Liver (tissue), 3 donors: ENCODE results near the gene FRG2.
"Not testable (repeated sequence)": the region's sequence is repeated elsewhere in the genome, so short reads cannot be mapped to it uniquely, and the experiment has no call there.

Experiments
- ATF3 ChIP-seq: IDR thresholded peaks from 2 replicates; pipeline ENCODE4 v1.6.1; 2016; ENCODE audit warnings: antibody characterized with exemption
- CTCF ChIP-seq: fragments of 150-350 bp; IDR thresholded peaks from 2 replicates; pipeline ENCODE4 v1.5.1; 2017; ENCODE audit warnings: improper control_type of control experiment, low read depth, low read length; ENCODE audit not compliant: missing input control
- EGR1 ChIP-seq, 2 donors: IDR thresholded peaks; 2 replicates each; pipeline ENCODE4 v1.6.1; 2016 to 2018; ENCODE audit warnings: antibody characterized with exemption in 2 of 2, low read depth in 2 of 2
- FOXA1 ChIP-seq: IDR thresholded peaks from 2 replicates; pipeline ENCODE4 v1.6.1; 2016; ENCODE audit warnings: antibody characterized with exemption
- GABPA ChIP-seq, 2 donors: IDR thresholded peaks in 1 of 2; conservative IDR thresholded peaks in 1 of 2; 2 replicates each; pipeline ENCODE4 v1.6.1; 2016; ENCODE audit warnings: antibody characterized with exemption in 2 of 2, mild to moderate bottlenecking in 1 of 2, moderate library complexity in 1 of 2
- TAF1 ChIP-seq: conservative IDR thresholded peaks from 2 replicates; pipeline ENCODE4 v1.6.1; 2016; ENCODE audit warnings: antibody characterized with exemption, mild to moderate bottlenecking
- ZBTB33 ChIP-seq: IDR thresholded peaks from 2 replicates; pipeline ENCODE4 v1.6.1; 2016; ENCODE audit warnings: antibody characterized with exemption
- TF ChIP-seq, protein P1 (sequence below): IDR thresholded peaks from 2 replicates; pipeline ENCODE4 v1.6.1; 2016; ENCODE audit warnings: antibody characterized with exemption
- TF ChIP-seq, protein P2 (sequence below): IDR thresholded peaks from 2 replicates; pipeline ENCODE4 v1.6.1; 2016; ENCODE audit warnings: antibody characterized with exemption, mild to moderate bottlenecking
- donor health status: healthy.
- donor health status: healthy.

- not testable (repeated sequence) for TF ChIP-seq CTCF; EGR1 (IDR thresholded peaks at IDR 0.05; ENCODE audit: low read depth in 2 of 2); ATF3; TAF1; ZBTB33; GABPA (IDR thresholded peaks at IDR 0.05 in 1 of 2, conservative IDR thresholded peaks at IDR 0.05 in 1 of 2); FOXA1
- TF ChIP-seq, protein P1, sequence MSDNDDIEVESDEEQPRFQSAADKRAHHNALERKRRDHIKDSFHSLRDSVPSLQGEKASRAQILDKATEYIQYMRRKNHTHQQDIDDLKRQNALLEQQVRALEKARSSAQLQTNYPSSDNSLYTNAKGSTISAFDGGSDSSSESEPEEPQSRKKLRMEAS: not testable (repeated sequence)
- TF ChIP-seq, protein P2, sequence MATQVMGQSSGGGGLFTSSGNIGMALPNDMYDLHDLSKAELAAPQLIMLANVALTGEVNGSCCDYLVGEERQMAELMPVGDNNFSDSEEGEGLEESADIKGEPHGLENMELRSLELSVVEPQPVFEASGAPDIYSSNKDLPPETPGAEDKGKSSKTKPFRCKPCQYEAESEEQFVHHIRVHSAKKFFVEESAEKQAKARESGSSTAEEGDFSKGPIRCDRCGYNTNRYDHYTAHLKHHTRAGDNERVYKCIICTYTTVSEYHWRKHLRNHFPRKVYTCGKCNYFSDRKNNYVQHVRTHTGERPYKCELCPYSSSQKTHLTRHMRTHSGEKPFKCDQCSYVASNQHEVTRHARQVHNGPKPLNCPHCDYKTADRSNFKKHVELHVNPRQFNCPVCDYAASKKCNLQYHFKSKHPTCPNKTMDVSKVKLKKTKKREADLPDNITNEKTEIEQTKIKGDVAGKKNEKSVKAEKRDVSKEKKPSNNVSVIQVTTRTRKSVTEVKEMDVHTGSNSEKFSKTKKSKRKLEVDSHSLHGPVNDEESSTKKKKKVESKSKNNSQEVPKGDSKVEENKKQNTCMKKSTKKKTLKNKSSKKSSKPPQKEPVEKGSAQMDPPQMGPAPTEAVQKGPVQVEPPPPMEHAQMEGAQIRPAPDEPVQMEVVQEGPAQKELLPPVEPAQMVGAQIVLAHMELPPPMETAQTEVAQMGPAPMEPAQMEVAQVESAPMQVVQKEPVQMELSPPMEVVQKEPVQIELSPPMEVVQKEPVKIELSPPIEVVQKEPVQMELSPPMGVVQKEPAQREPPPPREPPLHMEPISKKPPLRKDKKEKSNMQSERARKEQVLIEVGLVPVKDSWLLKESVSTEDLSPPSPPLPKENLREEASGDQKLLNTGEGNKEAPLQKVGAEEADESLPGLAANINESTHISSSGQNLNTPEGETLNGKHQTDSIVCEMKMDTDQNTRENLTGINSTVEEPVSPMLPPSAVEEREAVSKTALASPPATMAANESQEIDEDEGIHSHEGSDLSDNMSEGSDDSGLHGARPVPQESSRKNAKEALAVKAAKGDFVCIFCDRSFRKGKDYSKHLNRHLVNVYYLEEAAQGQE: not testable (repeated sequence)
Measured at GRCh38 chr4:190058997-190059396, 31.9 kb upstream of the FRG2 start.
